GM19438 (cell line): Measurements from ENCODE around the gene SNN.

Source experiments
- ATAC-seq: cut with Tn5 transposase; IDR thresholded peaks from one replicate; pipeline ENCODE4 v1.9.1; 2021; ENCODE audit warnings: low read depth; ENCODE audit not compliant: unreplicated experiment

The SNN gene

DNA sequence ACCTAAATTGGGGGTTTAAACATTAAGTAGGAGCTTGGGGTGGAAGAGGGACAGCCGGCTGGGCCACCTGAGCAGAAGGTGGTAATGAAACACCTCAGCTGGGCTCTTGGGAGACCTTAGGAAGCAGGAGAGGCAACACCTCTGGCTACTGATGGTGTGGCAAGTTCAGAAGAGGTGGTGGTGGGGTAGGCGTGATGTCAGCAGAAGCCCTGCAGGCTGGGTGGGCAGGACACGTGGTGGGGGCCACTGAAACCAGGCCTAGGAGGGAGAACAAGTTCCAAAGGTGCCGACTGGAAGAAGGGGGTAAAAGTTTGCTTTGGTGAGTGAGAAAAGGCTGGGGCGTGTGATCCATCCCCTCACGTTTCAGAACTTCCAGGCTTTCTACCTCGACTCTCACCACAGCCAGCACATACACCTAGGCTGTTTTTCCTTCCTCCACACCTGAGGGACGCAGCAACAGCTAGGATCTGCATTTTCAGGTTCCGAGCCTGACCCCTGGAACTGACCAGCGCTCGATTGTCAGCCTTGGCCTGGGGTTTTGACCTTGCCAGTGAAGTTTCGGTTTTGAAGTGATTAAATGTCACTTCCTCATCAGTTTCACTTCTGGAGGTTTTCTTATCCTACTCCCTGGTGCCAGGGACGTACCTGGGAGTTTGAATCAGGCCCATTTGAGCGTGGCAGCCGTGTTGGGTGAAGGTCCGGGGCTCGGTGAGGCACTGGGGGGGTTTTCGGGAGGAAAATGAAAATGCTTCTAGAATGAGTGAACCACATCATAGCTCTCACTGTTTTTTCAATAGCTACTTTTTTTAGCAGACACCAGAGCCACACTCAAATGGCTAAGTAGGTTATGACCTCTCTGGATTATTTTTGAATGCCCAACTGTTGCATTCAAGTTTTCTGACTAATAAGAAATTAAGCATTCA lies 10.0 kb downstream of the SNN start:
- ATAC-seq, result no peak

GRCh38 chr16:11679250-11679649 lies 11.0 kb downstream of the SNN start:
- no peak for ATAC-seq

DNA sequence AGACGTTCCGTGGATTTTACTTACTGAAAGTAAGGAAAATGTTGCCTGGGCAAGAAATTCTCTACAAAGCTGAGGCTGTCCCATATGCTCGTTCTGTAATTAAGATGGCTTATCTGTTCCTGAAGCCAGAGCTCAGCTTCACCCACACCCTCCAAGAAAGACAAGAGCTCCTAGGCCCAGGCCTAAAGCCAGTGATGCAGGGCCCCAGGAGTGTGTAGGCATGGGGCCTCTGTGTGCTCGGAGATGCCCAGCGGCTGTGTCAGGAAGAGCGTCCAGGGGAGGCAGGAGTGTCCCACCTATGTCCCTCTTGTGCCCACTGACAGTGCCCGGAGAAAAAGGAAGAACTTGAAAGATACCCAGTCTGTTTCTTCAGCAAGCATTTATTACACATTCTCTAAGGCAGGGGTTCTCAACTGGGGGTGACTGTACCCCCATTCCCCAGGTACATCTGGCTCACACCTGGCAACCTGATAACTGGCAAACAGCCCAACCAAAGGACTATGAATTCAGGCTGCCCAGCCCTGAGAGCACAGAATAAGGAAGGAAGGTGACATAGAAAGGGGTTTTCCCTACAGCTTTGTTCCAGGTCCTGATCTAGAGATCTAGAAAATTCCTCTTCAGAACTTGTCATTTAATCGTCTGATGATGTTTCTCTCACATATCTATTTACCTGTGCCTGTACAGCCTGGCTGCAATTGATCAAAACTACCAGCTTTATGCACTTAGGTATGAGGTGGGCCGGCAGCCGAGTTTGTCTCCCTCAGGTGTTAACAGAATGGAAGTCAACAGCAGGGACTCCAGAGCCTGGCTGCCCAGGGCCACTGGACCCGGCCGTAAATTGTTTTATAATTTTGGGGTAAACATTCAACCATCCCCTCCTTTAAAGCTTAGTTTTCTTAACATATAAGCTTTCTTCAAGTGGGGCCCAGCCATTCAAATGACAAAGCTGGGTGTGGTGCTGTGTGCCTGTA lies 12.0 kb downstream of the SNN start:
- no peak for ATAC-seq

DNA sequence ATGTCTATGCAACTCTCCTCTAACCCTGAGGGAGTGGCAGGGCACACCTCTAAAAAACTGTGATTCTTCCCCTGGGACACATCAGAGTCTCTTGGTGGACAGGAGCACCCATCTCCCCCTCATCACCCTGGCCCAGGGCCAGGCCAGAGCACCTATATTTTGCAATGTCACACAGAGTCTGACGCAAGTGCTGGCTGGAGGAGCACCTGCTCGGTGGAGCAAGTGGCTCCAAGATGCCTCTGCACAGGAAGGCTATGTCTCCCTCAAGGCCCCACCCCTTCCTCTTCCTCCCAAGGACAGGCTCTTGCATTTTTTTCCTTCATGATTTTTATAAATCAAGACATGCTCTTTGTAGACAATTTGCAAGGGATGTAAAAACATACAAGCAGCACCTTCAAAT lies 13.3 kb downstream of the SNN start:
- ATAC-seq, result no peak

DNA sequence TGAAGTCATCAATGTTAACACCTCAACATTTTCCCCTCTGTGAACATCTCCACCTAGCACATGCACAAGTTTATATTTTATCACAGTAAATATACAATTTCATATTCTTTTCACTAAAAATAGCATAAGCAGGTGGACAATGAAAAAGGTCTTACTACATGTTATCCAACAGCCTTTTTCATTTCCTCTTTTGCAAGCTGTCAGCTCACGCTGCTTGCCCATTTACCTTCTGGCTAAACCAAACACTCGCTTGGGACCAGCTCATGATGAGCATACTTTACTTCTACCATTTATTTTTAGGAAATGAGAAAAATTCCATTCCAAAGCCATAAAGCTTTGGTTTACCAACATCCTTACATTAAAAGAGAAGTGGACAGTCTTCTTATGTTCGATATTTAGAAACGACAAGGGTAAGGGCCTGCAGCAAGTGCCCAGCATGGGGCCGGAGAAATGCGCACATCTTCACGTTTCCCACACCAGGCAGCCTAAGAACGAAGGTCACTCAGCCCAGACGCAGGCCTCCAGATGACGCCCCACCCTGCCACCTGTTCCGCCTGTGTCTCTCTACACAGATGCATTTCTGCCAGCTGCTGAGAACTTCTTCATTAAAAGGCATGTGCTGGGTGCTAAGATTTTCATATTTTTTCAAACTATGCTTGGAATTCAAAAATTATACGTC lies 13.9 kb downstream of the SNN start:
- ATAC-seq, result no peak

- ATAC-seq, result no peak
Measured at GRCh38 chr16:11682655-11683096, 14.4 kb downstream of the SNN start.

DNA sequence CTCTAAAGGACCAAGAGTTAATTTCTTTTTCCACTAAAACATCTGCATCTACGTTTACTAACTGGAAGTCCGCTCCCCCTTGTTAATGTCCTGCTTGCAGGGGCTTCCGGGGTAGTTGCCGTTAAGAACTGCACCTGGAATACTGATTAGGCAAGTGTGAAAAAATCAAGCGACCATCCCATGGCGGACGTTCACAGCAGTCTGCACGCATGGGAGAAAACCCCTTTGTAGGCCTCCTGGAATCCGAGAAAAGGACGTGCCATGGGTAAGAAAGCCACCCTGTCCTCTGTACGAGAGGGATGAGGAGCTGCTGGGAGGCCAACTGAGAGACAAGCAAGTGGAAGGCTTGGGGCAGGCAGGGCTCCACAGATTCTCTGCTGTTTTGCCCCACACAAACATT lies 14.9 kb downstream of the SNN start:
- no peak for ATAC-seq

- ATAC-seq, result no peak
Measured at GRCh38 chr16:11684231-11685025, 16.2 kb downstream of the SNN start.

DNA sequence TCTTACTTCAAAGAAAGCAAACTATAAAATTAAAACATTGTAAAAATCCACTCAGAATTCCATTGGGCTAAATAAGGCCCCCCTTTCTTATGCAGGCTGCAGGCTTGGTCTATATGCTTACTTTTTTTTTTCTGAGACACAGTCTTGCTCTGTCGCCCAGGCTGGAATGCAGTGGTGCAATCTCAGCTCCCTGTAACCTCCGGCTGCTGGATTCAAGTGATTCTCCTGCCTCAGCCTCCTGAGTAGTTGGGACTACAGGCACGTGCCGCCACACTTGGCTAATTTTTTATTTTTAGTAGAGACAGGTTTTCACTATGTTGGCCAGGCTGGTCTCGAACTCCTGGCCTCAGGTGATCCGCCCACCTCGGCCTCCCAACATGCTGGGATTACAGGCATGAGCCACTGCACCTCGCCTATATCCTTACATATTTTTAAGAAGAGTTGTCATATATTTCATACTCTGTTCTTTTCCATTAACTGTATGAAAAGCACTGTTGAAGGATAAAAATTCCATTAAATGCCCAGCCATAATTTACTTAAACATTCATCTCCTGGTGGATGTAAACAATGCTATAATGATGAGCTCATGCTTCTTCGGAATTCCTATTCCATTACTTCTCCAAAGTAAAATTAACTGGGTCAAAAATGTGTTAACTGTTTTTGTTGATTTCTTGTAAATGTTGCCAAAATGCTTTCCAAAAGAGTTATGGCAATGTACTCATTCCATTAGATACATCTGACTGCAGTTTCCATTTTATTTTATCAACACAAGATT lies 17.8 kb downstream of the SNN start:
- ATAC-seq, result no peak

DNA sequence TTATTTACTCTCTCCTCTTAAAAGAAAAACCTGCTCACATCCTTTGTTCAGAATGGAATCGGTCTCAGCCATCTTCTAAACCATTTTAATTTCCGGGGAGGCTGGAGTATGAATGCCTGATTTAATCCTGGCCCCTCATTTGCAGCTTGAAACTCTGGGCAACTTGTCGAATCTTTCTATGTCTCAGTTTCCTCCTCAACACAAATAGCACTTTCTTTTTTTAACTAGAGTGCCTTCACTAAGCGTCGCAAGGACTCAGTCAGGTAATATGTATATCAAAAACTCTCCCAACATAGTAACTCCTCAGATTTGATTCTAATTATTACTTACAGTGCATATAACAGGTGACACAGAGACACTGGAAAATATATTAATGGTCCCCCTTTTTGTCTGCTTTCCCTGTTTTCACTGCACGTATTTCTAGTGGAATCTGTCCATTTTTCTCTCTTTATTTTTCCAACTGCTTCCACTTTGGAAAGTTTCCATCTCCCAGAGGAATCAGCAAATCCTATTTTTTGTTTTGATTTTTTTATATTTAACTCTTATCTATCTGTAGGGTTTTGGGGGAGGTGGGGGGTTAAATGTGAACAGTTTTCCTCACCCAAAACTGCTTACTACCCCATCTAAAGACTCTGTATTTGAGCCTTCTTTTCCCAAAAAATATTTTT lies 18.6 kb downstream of the SNN start:
- no peak for ATAC-seq

DNA sequence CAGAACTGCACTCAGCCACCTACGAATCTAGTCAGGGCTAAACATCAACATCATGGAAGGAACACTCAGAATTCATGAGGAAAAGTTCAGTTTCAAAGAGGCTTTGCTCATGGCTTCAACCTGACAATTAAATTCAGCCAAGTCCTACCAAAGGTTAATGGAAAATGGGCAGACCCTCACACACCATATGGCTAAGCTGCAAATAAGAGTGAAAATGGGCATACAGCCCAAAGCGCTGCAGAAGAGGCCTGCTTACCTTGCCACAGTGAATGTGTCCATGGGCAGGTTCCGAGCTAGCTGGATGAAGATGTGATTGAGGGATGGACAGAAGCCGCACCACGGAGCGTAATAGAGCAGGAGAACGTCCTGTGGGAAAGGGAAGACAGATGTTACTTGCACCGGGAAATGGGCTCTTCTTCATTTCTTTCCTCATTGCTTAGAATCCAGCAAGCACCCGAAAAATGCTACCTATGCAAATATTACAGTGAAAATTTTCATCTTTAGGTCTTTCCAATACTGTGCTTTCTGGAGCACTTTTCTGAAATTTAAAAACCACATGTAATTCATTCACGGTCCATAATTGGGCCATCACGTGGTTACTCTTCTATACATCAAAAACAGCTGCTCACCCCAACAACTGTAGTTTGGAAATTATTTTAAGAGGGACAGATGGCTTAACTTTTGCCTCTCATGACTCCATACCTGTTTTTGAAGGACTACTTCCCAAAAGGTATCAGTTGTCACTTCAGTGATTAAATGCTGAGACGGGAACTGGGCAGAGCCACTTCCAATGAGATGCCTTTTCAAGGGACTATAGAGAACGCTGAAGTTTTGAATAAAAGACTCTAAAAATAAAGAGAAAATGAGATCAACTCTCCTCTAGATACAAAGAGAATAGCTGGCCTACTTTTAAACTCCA lies 19.6 kb downstream of the SNN start:
- no peak for ATAC-seq

GRCh38 chr16:11688520-11688886 lies 20.2 kb downstream of the SNN start:
- ATAC-seq, result no peak

GRCh38 chr16:11689031-11689840 lies 21.0 kb downstream of the SNN start:
- ATAC-seq, result peak; percentile 90

GRCh38 chr16:11691235-11691634 lies 23.0 kb downstream of the SNN start:
- no peak for ATAC-seq

- no peak for ATAC-seq
Measured at GRCh38 chr16:11691771-11692170, 23.5 kb downstream of the SNN start.

GRCh38 chr16:11692171-11692570 lies 23.9 kb downstream of the SNN start:
- no peak for ATAC-seq

GRCh38 chr16:11692651-11693050 lies 24.4 kb downstream of the SNN start:
- ATAC-seq, result no peak
